ENCODE results near the gene NOL9. TPM values are rescaled to one million over a fixed set of nuclear protein-coding genes. Genes with fewer than 3 reads are reported as not detected.

The NOL9 gene
- total and polyA plus RNA-seq, 10 of the 15 experiments (the other 5 are each of a cell fraction or from before 2014, with no cell fraction given), result 3.9 to 35.9 (median 23.0) TPM

- ChIA-PET CTCF (no interaction called here), POLR2A (interaction anchor here (0.6 kb wide), 1 partner anchor 590 kb away, joined by 3 read pairs; no protein-coding TSS in a partner anchor), RAD21 (ENCODE audit: unreplicated experiment) (no interaction called here), SMC1A (ENCODE audit: uncharacterized antibody, unreplicated experiment) (no interaction called here)
- no peak overlapping the region for H2AFZ ChIP-seq (ENCODE audit: control insufficient read depth, low read depth, low read length)
- no peak overlapping the region for H3K4me3 ChIP-seq
- peaks cover 9 to 13% of the 10 kb centered on the region in 2 experiments for H3K36me3 ChIP-seq (ENCODE audit: control insufficient read depth in 2 of 2, insufficient read depth in 2 of 2, low read length in 1 of 2)
- 56% methylated on average over 5 of the region's 5 CpGs for whole genome bisulfite sequencing (ENCODE audit: insufficient coverage, insufficient replicate concordance, low lambda C conversion rate, missing lambda C conversion rate)
- intact Hi-C loops (cut with micrococcal nuclease; ENCODE audit: unreplicated experiment), result no loop called here
- DNase-seq (ENCODE audit: low read depth, low spot score) (no peak), FAIRE-seq (no peak), ATAC-seq (no peak)
- peaks cover 3% of the 10 kb centered on the region; the same call in 1 of the 2 replicates for H4K20me1 ChIP-seq (ENCODE audit: control insufficient read depth, insufficient read depth)
- no peaks in the 10 kb centered on the region for H3K4me1 ChIP-seq (ENCODE audit: control insufficient read depth, insufficient read depth, low read length)
- BruUV-seq (replicated peaks), result no TSS peak
- H3K79me2 ChIP-seq (ENCODE audit: control insufficient read depth, insufficient read depth, low read length), result no peaks in the 10 kb centered on the region; the same call in 1 of the 2 replicates
- H3K27me3 ChIP-seq (replicated peaks in 1 of 2; ENCODE audit: control insufficient read depth in 2 of 2, insufficient read depth in 2 of 2, low read length in 1 of 2), result no peaks in the 10 kb centered on the region
- in situ Hi-C loops (cut with MboI), result no loop called here
- no peaks in the 10 kb centered on the region for H3K9me3 ChIP-seq (replicated peaks; ENCODE audit: control insufficient read depth, insufficient read depth, low read length)
- H3K27ac ChIP-seq (ENCODE audit: control insufficient read depth, insufficient read depth), result no peak overlapping the region
- H3K4me2 ChIP-seq (ENCODE audit: control insufficient read depth, insufficient read depth), result no peak overlapping the region
- H3K9ac ChIP-seq (ENCODE audit: control insufficient read depth, insufficient read depth, low read length), result no peak overlapping the region
- no peak for TF ChIP-seq NR2C2 (IDR thresholded peaks at IDR 0.05; ENCODE audit: borderline replicate concordance, control insufficient read depth, insufficient read length, low read depth)
- TF ChIP-seq RUNX3 (IDR thresholded peaks at IDR 0.05; ENCODE audit: low read length), result no peak
- no peak for TF ChIP-seq HCFC1 (IDR thresholded peaks at IDR 0.05; ENCODE audit: low read length)
- no peak for TF ChIP-seq CTCF (IDR thresholded peaks at IDR 0.05 in 2 of 3, conservative IDR thresholded peaks at IDR 0.05 in 1 of 3; ENCODE audit: control insufficient read depth in 2 of 3, extremely low read depth in 1 of 3, insufficient read depth in 1 of 3, low read depth in 3 of 3, low read length in 3 of 3)
- TF ChIP-seq KAT2A (conservative IDR thresholded peaks at IDR 0.05; ENCODE audit: control insufficient read depth, low read depth, low read length), result no peak
- no peak for TF ChIP-seq BCL11A (IDR thresholded peaks at IDR 0.05; ENCODE audit: low read depth, low read length)
- TF ChIP-seq NFXL1 (IDR thresholded peaks at IDR 0.05; ENCODE audit: borderline replicate concordance), result no peak
- no peak for TF ChIP-seq SMAD5 (IDR thresholded peaks at IDR 0.05; ENCODE audit: low read depth)
- TF ChIP-seq ZBED1 (IDR thresholded peaks at IDR 0.05; ENCODE audit: borderline replicate concordance), result no peak
- no peak for TF ChIP-seq SUZ12 (IDR thresholded peaks at IDR 0.05; ENCODE audit: unreplicated experiment)
- no peak for TF ChIP-seq NFYB (IDR thresholded peaks at IDR 0.05; ENCODE audit: insufficient read depth, low read depth, low read length)
- TF ChIP-seq ZBTB33 (IDR thresholded peaks at IDR 0.05), result no peak
- TF ChIP-seq HSF1 (IDR thresholded peaks at IDR 0.05; ENCODE audit: low read depth, low read length), result no peak
- no peak for TF ChIP-seq ZNF274 (IDR thresholded peaks at IDR 0.05; ENCODE audit: insufficient read depth, insufficient read length)
- TF ChIP-seq FOS (IDR thresholded peaks at IDR 0.05; ENCODE audit: borderline replicate concordance, extremely low read depth, insufficient read length), result no peak
- no peak for TF ChIP-seq ZNF207 (IDR thresholded peaks at IDR 0.05; ENCODE audit: borderline replicate concordance)
- TF ChIP-seq ASH2L (IDR thresholded peaks at IDR 0.05; ENCODE audit: borderline replicate concordance, low read depth), result no peak
- no peak for TF ChIP-seq POLR2AphosphoS5 (IDR thresholded peaks at IDR 0.05; ENCODE audit: low read length)
- TF ChIP-seq EZH2 (IDR thresholded peaks at IDR 0.05; ENCODE audit: borderline replicate concordance, control insufficient read depth, low read depth, low read length), result no peak
Measured at GRCh38 chr1:6546326-6546725, 8.0 kb downstream of the NOL9 start.
